IMR-90 (cell line): ENCODE data around the gene RETN. TPM values are rescaled to one million over a fixed set of nuclear protein-coding genes. Genes with fewer than 3 reads are reported as not detected.

Source experiments
- ATAC-seq: fragments of 200-7000 bp; cut with Tn5 transposase; 2 replicates; pipeline ENCODE4 v1.9.1; 2020; ENCODE audit warnings: low read depth, mild to moderate bottlenecking, moderate library complexity
- BruUV-seq: library from RNA; stranded (reverse); fragments of 400-500 nt; replicated peaks from 2 replicates; lab custom pipeline; 2021; lab: Mats Ljungman, UMichigan
- CTCF ChIA-PET: fragments of 300-600 bp; formaldehyde crosslinking; extraction: SDS; loops from one replicate; lab custom pipeline; 2021; ENCODE audit warnings: antibody characterized with exemption; lab: Yijun Ruan, JAX
- POLR2A ChIA-PET: fragments of 300-600 bp; sonication (Branson Sonifier 250); formaldehyde crosslinking; loops from one replicate; lab custom pipeline; 2022; ENCODE audit warnings: antibody characterized with exemption; ENCODE audit not compliant: unreplicated experiment; lab: Charles Lee
- DNase-seq: peaks from one replicate; pipeline ENCODE4 v3.0.0; 2013
- H2AFZ ChIP-seq: replicated peaks from 2 replicates; pipeline ENCODE3; 2013; ENCODE audit warnings: low read length, mild to moderate bottlenecking; ENCODE audit not compliant: poor library complexity
- H2AK5ac ChIP-seq: 2 replicates; pipeline ENCODE4 v1.6.1; 2013; ENCODE audit warnings: low read depth, low read length, inconsistent platforms
- H2AK9ac ChIP-seq: replicated peaks from 2 replicates; pipeline ENCODE3; 2013; ENCODE audit warnings: mild to moderate bottlenecking, low read depth, low read length, moderate library complexity; ENCODE audit not compliant: poor library complexity
- H2BK120ac ChIP-seq: 2 replicates; pipeline ENCODE4 v1.6.1; 2013; ENCODE audit warnings: low read depth, low read length, inconsistent platforms
- H2BK15ac ChIP-seq: 3 replicates; pipeline ENCODE4 v1.6.1; 2013; ENCODE audit warnings: low read depth, low read length, inconsistent platforms
- H2BK20ac ChIP-seq: 2 replicates; pipeline ENCODE4 v1.6.1; 2013; ENCODE audit warnings: low read depth, mild to moderate bottlenecking, inconsistent platforms, low read length, moderate library complexity
- H2BK5ac ChIP-seq: 2 replicates; pipeline ENCODE4 v1.6.1; 2013; ENCODE audit warnings: mild to moderate bottlenecking, low read depth, low read length, inconsistent platforms; ENCODE audit not compliant: poor library complexity, severe bottlenecking
- H3K14ac ChIP-seq: replicated peaks from 2 replicates; pipeline ENCODE4 v1.6.1; 2013; ENCODE audit warnings: low read depth, low read length, inconsistent platforms
- H3K18ac ChIP-seq: 2 replicates; pipeline ENCODE4 v1.6.1; 2013; ENCODE audit warnings: low read depth, low read length, control low read depth
- H3K23ac ChIP-seq: 2 replicates; pipeline ENCODE4 v1.6.1; 2013; ENCODE audit warnings: low read depth, low read length, inconsistent platforms
- H3K27ac ChIP-seq: 2 replicates; pipeline ENCODE4 v1.5.1; 2013; ENCODE audit warnings: mild to moderate bottlenecking, control low read depth, low read length; ENCODE audit not compliant: insufficient read depth
- H3K27me3 ChIP-seq: 2 replicates; pipeline ENCODE4 v1.6.1; 2013; ENCODE audit warnings: low read length; ENCODE audit not compliant: control insufficient read depth, insufficient read depth
- H3K36me3 ChIP-seq: 2 replicates; pipeline ENCODE4 v1.6.1; 2013; ENCODE audit warnings: low read length, mixed read lengths; ENCODE audit not compliant: control insufficient read depth, insufficient read depth
- H3K4ac ChIP-seq: 2 replicates; pipeline ENCODE4 v1.6.1; 2013; ENCODE audit warnings: low read depth, low read length, inconsistent platforms
- H3K4me1 ChIP-seq: 2 replicates; pipeline ENCODE4 v1.6.1; 2013; ENCODE audit warnings: low read length, mixed read lengths; ENCODE audit not compliant: control insufficient read depth, insufficient read depth
- H3K4me2 ChIP-seq: 2 replicates; pipeline ENCODE4 v1.6.1; 2013; ENCODE audit warnings: low read depth, mild to moderate bottlenecking, control low read depth, low read length, moderate library complexity
- H3K4me3 ChIP-seq: 2 replicates; pipeline ENCODE4 v1.5.1; 2013; ENCODE audit warnings: low read depth, mild to moderate bottlenecking, control low read depth, low read length, moderate library complexity; ENCODE audit not compliant: insufficient read depth
- H3K56ac ChIP-seq: 2 replicates; pipeline ENCODE4 v1.6.1; 2013; ENCODE audit warnings: low read length, inconsistent platforms; ENCODE audit not compliant: insufficient read depth; ENCODE audit errors: extremely low read depth
- H3K79me1 ChIP-seq, 2 experiments: 2 replicates each; pipeline ENCODE4 v1.6.1; 2013; ENCODE audit warnings: low read length in 2 of 2, inconsistent platforms in 1 of 2, low read depth in 1 of 2
- H3K9ac ChIP-seq: 2 replicates; pipeline ENCODE4 v1.6.1; 2013; ENCODE audit warnings: low read depth, low read length, control low read depth
- H3K9me1 ChIP-seq: 2 replicates; pipeline ENCODE4 v1.6.1; 2013; ENCODE audit warnings: low read length, inconsistent platforms; ENCODE audit not compliant: insufficient read depth
- H3K9me3 ChIP-seq: 2 replicates; pipeline ENCODE4 v1.6.1; 2013; ENCODE audit warnings: low read length; ENCODE audit not compliant: control insufficient read depth, insufficient read depth
- H4K20me1 ChIP-seq: 2 replicates; pipeline ENCODE4 v1.6.1; 2013; ENCODE audit warnings: low read length, inconsistent platforms; ENCODE audit not compliant: insufficient read depth
- H4K5ac ChIP-seq: 2 replicates; pipeline ENCODE4 v1.6.1; 2013; ENCODE audit warnings: mild to moderate bottlenecking, low read depth, low read length, control low read depth
- H4K8ac ChIP-seq, 2 experiments: 2 replicates each; pipeline ENCODE4 v1.6.1; 2013; ENCODE audit warnings: low read depth in 2 of 2, low read length in 2 of 2, control low read depth in 1 of 2, inconsistent platforms in 1 of 2
- H4K91ac ChIP-seq: 2 replicates; pipeline ENCODE4 v1.6.1; 2013; ENCODE audit warnings: low read depth, low read length, inconsistent platforms; ENCODE audit not compliant: insufficient read depth
- CEBPB ChIP-seq: IDR thresholded peaks from 2 replicates; pipeline ENCODE4 v1.6.1; 2012; ENCODE audit warnings: low read depth, low read length, improper control_type of control experiment
- CHD1 ChIP-seq: IDR thresholded peaks from 2 replicates; pipeline ENCODE4 v1.6.1; 2012; ENCODE audit warnings: low read depth, low read length, improper control_type of control experiment
- FOS ChIP-seq: fragments of 150-350 bp; IDR thresholded peaks from 2 replicates; pipeline ENCODE4 v1.6.1; 2016; ENCODE audit warnings: low read depth, low read length
- NFE2L2 ChIP-seq: fragments of 150-350 bp; IDR thresholded peaks from 2 replicates; pipeline ENCODE4 v1.6.1; 2016; ENCODE audit warnings: low read depth, mild to moderate bottlenecking, low read length
- RCOR1 ChIP-seq: IDR thresholded peaks from 2 replicates; pipeline ENCODE4 v1.6.1; 2012; ENCODE audit warnings: mild to moderate bottlenecking, low read length, improper control_type of control experiment; ENCODE audit not compliant: insufficient replicate concordance
- SMC3 ChIP-seq: fragments of 150-350 bp; IDR thresholded peaks from 2 replicates; pipeline ENCODE4 v1.6.1; 2016; ENCODE audit warnings: low read depth, mild to moderate bottlenecking, antibody characterized with exemption, low read length, moderate library complexity
- WGBS, 2 experiments: methylation state at CpG; one replicate each; pipeline versions ENCODE4 v1.1.5 to v1.1.7; 2013; ENCODE audit warnings: missing lambda C conversion rate in 2 of 2; ENCODE audit not compliant: insufficient read length in 1 of 2; ENCODE audit errors: extremely low coverage in 2 of 2; 5-methylcytosine and 5-hydroxymethylcytosine counted together
- dilution Hi-C: fragments of 300-500 bp; cut with HindIII; formaldehyde crosslinking; loops from one replicate; pipeline ENCODE4 v1.14.3; 2018; ENCODE audit warnings: low sequenced_read_pairs; ENCODE audit not compliant: unreplicated experiment
- in situ Hi-C: fragments of 300-500 bp; cut with MboI; formaldehyde crosslinking; loops from 3 replicates; pipeline ENCODE4 v1.14.3; 2019; ENCODE audit warnings: low sequenced_read_pairs, inconsistent platforms, mixed read lengths
- intact Hi-C: fragments of 100-400 bp; cut with micrococcal nuclease; formaldehyde crosslinking; loops from 2 replicates; pipeline ENCODE4 v1.10.0; 2022
- polyA plus RNA-seq, 3 experiments: library from polyadenylated mRNA; depleted of rRNA; stranded (reverse); fragments of >200 nt; gene quantifications; 2 replicates each; pipeline ENCODE4 v1.2.3, GENCODE V29; 2012; ENCODE audit warnings: low replicate concordance in 1 of 3
- total RNA-seq: library from RNA; depleted of rRNA; stranded (reverse); fragments of >200 nt; gene quantifications from 2 replicates; pipeline ENCODE4 v1.2.3, GENCODE V29; 2012

RETN gene
- total and polyA plus RNA-seq, 2 of the 4 experiments (the other 2 are of a cell fraction): not detected

- no peak overlapping the region for H3K4ac ChIP-seq
- H3K56ac ChIP-seq: no peak overlapping the region
- H4K20me1 ChIP-seq: no peaks in the 10 kb centered on the region
- DNase-seq (no peak), ATAC-seq (no peak)
- no peaks in the 10 kb centered on the region for H3K9me1 ChIP-seq
- H3K27ac ChIP-seq: no peak overlapping the region
- no peak overlapping the region for H3K4me3 ChIP-seq
- no peak overlapping the region for H2BK120ac ChIP-seq
- peaks cover 10% of the 10 kb centered on the region; the same call in 1 of the 2 replicates for H3K27me3 ChIP-seq
- no peak overlapping the region for H3K23ac ChIP-seq
- H3K9me3 ChIP-seq: no peaks in the 10 kb centered on the region
- dilution Hi-C loops: no loop called here
- ChIA-PET CTCF (no interaction called here), POLR2A (no interaction called here)
- H3K18ac ChIP-seq: no peak overlapping the region
- no peak overlapping the region for H2AK5ac ChIP-seq
- no peaks in the 10 kb centered on the region for H3K79me1 ChIP-seq
- H4K91ac ChIP-seq: no peak overlapping the region
- H2AK9ac ChIP-seq: no peak overlapping the region
- in situ Hi-C loops: no loop called here
- intact Hi-C loops: no loop called here
- no peaks in the 10 kb centered on the region for H3K4me1 ChIP-seq
- no peak overlapping the region for H4K8ac ChIP-seq
- no peak overlapping the region for H4K5ac ChIP-seq
- TF ChIP-seq SMC3 (no peak), NFE2L2 (no peak), CEBPB (peak; percentile 37; the same call in 1 of the 2 replicates), FOS (no peak), RCOR1 (no peak), CHD1 (no peak)
- H3K9ac ChIP-seq: no peak overlapping the region
- H2BK20ac ChIP-seq: no peak overlapping the region
- H2BK15ac ChIP-seq: no peak overlapping the region
- 72% methylated on average over 9 of the region's 14 CpGs; no CpG with 5 or more reads in 1 of the 2 experiments for WGBS, 2 experiments
- no peak overlapping the region for H3K14ac ChIP-seq
- no peak overlapping the region for H2AFZ ChIP-seq
- H2BK5ac ChIP-seq: no peak overlapping the region
- H3K36me3 ChIP-seq: no peaks in the 10 kb centered on the region
- no TSS peak for BruUV-seq
- no peak overlapping the region for H3K4me2 ChIP-seq
These were observed 37.5 kb downstream of the RETN start for GRCh38 chr19:7706188-7706954.
